Memory B cell (primary cell): ENCODE data around the gene KMT2C.

Source experiments
- ATAC-seq: fragments of 150-1000 bp; cut with Tn5 transposase; 2 replicates; pipeline ENCODE4 v1.10.0; 2021; ENCODE audit warnings: low read depth, mild to moderate bottlenecking, moderate library complexity
- DNase-seq, 2 donors: peaks; one replicate each; pipeline ENCODE4 v3.0.0; 2022; ENCODE audit warnings: low spot score in 2 of 2
- H3K27ac Mint-ChIP-seq: one replicate; pipeline ENCODE4 v1.8.0; 2022; ENCODE audit warnings: mild to moderate bottlenecking, moderate library complexity, mixed read lengths
- H3K27me3 Mint-ChIP-seq: one replicate; pipeline ENCODE4 v1.8.0; 2022; ENCODE audit warnings: mixed read lengths
- H3K36me3 Mint-ChIP-seq: one replicate; pipeline ENCODE4 v1.8.0; 2022; ENCODE audit warnings: mild to moderate bottlenecking, mixed read lengths
- H3K4me1 Mint-ChIP-seq: one replicate; pipeline ENCODE4 v1.8.0; 2022; ENCODE audit warnings: mixed read lengths
- H3K4me3 Mint-ChIP-seq: one replicate; pipeline ENCODE4 v1.8.0; 2022; ENCODE audit warnings: mild to moderate bottlenecking, moderate library complexity, mixed read lengths
- H3K9me3 Mint-ChIP-seq: one replicate; pipeline ENCODE4 v1.8.0; 2022; ENCODE audit warnings: mixed read lengths

The KMT2C gene

DNA sequence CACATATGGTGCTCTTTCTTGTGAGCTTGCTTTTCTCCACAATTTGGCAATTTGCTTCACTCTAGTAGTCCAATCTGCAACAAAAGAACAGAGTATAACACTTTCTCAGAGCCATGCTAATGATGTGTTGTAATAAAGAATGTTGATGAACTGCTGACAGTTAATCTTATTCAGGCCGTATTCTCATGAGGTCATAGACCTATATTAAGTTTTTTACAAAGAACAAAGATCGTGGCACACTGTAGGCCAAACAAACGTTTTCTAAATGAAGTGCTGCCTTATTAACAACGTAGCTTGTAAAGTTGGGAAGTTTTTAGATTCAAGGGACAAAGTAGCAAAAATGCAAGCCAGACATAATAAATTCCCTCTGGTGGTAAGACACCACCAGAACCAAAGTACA lies 250.2 kb downstream of the KMT2C start:
- H3K27me3 Mint-ChIP-seq: no peaks in the 10 kb centered on the region
- no peaks in the 10 kb centered on the region for H3K4me1 Mint-ChIP-seq
- H3K27ac Mint-ChIP-seq: peak overlapping the region; percentile 31
- ATAC-seq (no peak), DNase-seq (no peak)
- peaks cover 25% of the 10 kb centered on the region for H3K36me3 Mint-ChIP-seq
- no peak overlapping the region for H3K4me3 Mint-ChIP-seq
- no peaks in the 10 kb centered on the region for H3K9me3 Mint-ChIP-seq

- Mint-ChIP-seq H3K4me1 (peaks cover 17% of the 10 kb centered on the region), H3K36me3 (peaks cover 46% of the 10 kb centered on the region), H3K9me3 (no peaks in the 10 kb centered on the region), H3K27ac (peak overlapping the region; percentile 19), H3K4me3 (no peak overlapping the region), H3K27me3 (no peaks in the 10 kb centered on the region)
- DNase-seq (no peak), ATAC-seq (no peak)
These were observed 255.2 kb downstream of the KMT2C start for GRCh38 chr7:152180587-152180986.

GRCh38 chr7:152180048-152180447 lies 255.8 kb downstream of the KMT2C start:
- Mint-ChIP-seq H3K4me1 (peaks cover 17% of the 10 kb centered on the region), H3K9me3 (no peaks in the 10 kb centered on the region), H3K4me3 (no peak overlapping the region), H3K27me3 (no peaks in the 10 kb centered on the region), H3K27ac (peak overlapping the region; percentile 63), H3K36me3 (peaks cover 46% of the 10 kb centered on the region)
- DNase-seq (no peak), ATAC-seq (no peak)

DNA sequence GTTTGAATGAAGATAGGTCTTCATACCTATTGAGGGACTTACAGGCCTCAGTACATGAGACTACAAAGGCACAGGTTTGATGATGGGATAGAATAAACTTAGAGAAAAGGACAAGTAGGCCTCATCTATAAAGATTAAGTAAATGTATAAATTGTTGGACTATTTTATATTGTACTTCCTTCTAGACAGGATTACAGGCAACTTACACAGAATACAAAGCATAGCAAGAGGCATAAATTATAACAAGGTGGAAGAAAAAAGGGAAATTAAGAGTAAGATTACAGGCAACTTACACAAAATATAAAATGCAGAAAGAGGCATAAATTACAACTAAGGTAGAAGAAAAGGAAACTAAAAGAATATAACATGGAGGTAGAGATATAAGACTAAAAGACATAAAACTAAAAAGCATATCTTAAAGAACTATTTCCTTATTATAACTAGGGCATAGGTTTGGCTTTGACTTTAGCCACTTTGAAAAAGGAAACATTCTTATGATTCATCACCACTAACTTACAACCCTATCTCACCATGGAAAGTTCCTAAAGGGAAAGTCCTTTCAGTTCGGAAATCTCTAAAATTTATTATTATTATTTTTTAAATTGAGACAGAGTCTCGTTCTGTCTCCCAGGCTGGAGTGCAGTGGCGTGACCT lies 257.3 kb downstream of the KMT2C start:
- DNase-seq (no peak), ATAC-seq (no peak)
- no peaks in the 10 kb centered on the region for H3K27me3 Mint-ChIP-seq
- no peaks in the 10 kb centered on the region for H3K9me3 Mint-ChIP-seq
- peaks cover 43% of the 10 kb centered on the region for H3K36me3 Mint-ChIP-seq
- peaks cover 17% of the 10 kb centered on the region for H3K4me1 Mint-ChIP-seq
- peak overlapping the region; percentile 63 for H3K27ac Mint-ChIP-seq
- H3K4me3 Mint-ChIP-seq: no peak overlapping the region

GRCh38 chr7:152177681-152178404 lies 258.0 kb downstream of the KMT2C start:
- no peak overlapping the region for H3K4me3 Mint-ChIP-seq
- no peak for ATAC-seq
- H3K9me3 Mint-ChIP-seq: no peaks in the 10 kb centered on the region
- H3K27ac Mint-ChIP-seq: peak overlapping the region; percentile 89
- peaks cover 43% of the 10 kb centered on the region for H3K36me3 Mint-ChIP-seq
- no peak for DNase-seq
- no peaks in the 10 kb centered on the region for H3K27me3 Mint-ChIP-seq
- peaks cover 17% of the 10 kb centered on the region for H3K4me1 Mint-ChIP-seq

DNA sequence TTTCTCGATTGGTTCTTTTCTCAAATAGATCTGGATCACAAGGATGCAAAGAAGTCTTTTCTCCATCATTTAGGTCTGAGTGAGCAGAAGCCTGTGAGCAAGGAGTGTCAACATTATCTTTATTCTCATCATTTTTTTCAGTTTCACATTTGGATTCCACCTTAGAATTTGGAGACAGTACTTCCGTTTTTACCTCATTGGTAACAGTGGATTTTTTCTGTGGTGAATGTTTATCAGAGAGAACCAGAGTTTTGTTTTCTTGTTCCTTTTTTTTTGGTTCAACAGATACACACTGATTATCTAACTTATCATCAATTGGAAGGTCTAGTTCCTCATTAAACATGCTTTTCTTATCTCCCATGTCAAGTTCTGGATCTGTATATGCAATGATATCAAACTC lies 259.0 kb downstream of the KMT2C start:
- Mint-ChIP-seq H3K36me3 (peaks cover 39% of the 10 kb centered on the region), H3K27ac (peak overlapping the region; percentile 89), H3K4me1 (peaks cover 17% of the 10 kb centered on the region), H3K9me3 (no peaks in the 10 kb centered on the region), H3K27me3 (no peaks in the 10 kb centered on the region), H3K4me3 (no peak overlapping the region)
- DNase-seq (peak in 1 of 2 donors; percentile 30), ATAC-seq (peak; percentile 97)

DNA sequence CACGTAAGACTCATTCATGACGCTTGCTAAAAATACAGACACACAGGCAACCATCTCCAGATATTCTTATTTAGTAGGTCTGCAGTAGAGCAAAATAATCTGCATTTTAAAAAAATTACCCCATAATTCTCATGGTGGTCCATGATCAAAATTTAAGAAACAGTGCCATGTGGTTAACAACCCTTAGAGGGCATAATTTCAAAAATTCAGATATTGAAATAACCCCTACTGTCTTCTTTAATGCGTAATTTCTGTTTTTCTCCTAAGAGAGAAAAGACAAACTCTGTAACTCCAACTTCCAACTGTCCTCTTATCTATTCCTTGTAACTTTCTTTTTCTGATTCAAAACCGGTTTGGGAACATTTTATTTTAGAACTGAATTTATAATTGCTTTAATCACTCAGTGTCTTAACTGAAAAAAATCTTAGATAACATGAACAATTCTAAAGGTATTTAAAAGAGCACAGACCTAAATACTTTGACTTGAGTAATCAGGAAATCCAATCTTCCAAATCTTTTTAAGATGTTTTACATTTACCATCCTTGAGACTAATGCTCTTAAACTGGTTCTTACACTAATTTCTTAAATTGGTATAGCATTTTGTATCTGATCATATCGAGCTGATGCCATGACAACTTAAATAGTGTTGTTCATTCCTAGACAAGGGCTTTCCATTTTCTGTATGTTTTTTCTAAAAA lies 262.3 kb downstream of the KMT2C start:
- H3K9me3 Mint-ChIP-seq: no peaks in the 10 kb centered on the region

GRCh38 chr7:152162287-152162686 lies 273.5 kb downstream of the KMT2C start:
- DNase-seq (no peak), ATAC-seq (no peak)
- Mint-ChIP-seq H3K27me3 (no peaks in the 10 kb centered on the region), H3K4me3 (no peak overlapping the region), H3K27ac (peak overlapping the region; percentile 52), H3K36me3 (peaks cover 28% of the 10 kb centered on the region), H3K4me1 (peaks cover 22% of the 10 kb centered on the region), H3K9me3 (no peaks in the 10 kb centered on the region)

More for the DNA sequence above, 262.3 kb downstream of the KMT2C start:
- H3K27ac Mint-ChIP-seq: no peak overlapping the region
- DNase-seq: no peak
- H3K36me3 Mint-ChIP-seq: peaks cover 26% of the 10 kb centered on the region
- no peaks in the 10 kb centered on the region for H3K27me3 Mint-ChIP-seq
- H3K4me1 Mint-ChIP-seq: peaks cover 17% of the 10 kb centered on the region
- no peak for ATAC-seq
- H3K4me3 Mint-ChIP-seq: no peak overlapping the region

DNA sequence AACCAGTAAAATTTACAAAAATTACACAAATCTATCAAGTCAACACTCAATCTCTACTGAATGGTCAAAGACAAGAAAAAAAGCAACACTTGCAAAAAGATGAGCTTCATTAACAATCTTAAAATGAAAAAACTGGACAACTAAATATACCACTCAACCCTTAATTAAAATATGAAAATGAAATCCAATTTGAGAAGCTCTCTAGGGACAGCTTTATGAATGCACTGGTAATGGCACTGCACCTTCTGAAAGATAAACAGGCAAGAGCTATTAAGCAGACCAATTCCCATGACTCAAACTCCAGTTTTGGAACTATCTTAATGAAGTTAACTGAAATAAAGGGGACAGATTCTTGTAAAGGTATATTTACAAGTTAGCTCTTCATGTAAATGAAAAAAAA lies 274.6 kb downstream of the KMT2C start:
- peaks cover 22% of the 10 kb centered on the region for H3K4me1 Mint-ChIP-seq

GRCh38 chr7:152158801-152159587 lies 276.8 kb downstream of the KMT2C start:
- peak; percentile 93 for ATAC-seq
- no peaks in the 10 kb centered on the region for H3K27me3 Mint-ChIP-seq
- peaks cover 22% of the 10 kb centered on the region for H3K4me1 Mint-ChIP-seq
- H3K36me3 Mint-ChIP-seq: peaks cover 22% of the 10 kb centered on the region
- H3K27ac Mint-ChIP-seq: peak overlapping the region; percentile 84
- no peaks in the 10 kb centered on the region for H3K9me3 Mint-ChIP-seq
- peak overlapping the region; percentile 45 for H3K4me3 Mint-ChIP-seq
- peak; percentile 43 to 67 for DNase-seq

More for the DNA sequence above, 274.6 kb downstream of the KMT2C start:
- no peaks in the 10 kb centered on the region for H3K9me3 Mint-ChIP-seq
- peaks cover 23% of the 10 kb centered on the region for H3K36me3 Mint-ChIP-seq
- no peak overlapping the region for H3K4me3 Mint-ChIP-seq
- DNase-seq (no peak), ATAC-seq (no peak)
- H3K27me3 Mint-ChIP-seq: no peaks in the 10 kb centered on the region
- peak overlapping the region; percentile 24 for H3K27ac Mint-ChIP-seq

GRCh38 chr7:152152267-152152666 lies 283.5 kb downstream of the KMT2C start:
- H3K27me3 Mint-ChIP-seq: no peaks in the 10 kb centered on the region
- H3K4me1 Mint-ChIP-seq: peaks cover 5% of the 10 kb centered on the region
- ATAC-seq (no peak), DNase-seq (no peak)
- H3K4me3 Mint-ChIP-seq: no peak overlapping the region
- peaks cover 36% of the 10 kb centered on the region for H3K36me3 Mint-ChIP-seq
- no peaks in the 10 kb centered on the region for H3K9me3 Mint-ChIP-seq
- peak overlapping the region; percentile 32 for H3K27ac Mint-ChIP-seq

GRCh38 chr7:152149363-152149762 lies 286.4 kb downstream of the KMT2C start:
- Mint-ChIP-seq H3K27ac (no peak overlapping the region), H3K4me1 (peaks cover 5% of the 10 kb centered on the region), H3K27me3 (no peaks in the 10 kb centered on the region), H3K36me3 (peaks cover 42% of the 10 kb centered on the region), H3K4me3 (no peak overlapping the region), H3K9me3 (no peaks in the 10 kb centered on the region)
- no peak for ATAC-seq
- no peak for DNase-seq

- no peak overlapping the region for H3K4me3 Mint-ChIP-seq
- no peaks in the 10 kb centered on the region for H3K27me3 Mint-ChIP-seq
- H3K9me3 Mint-ChIP-seq: no peaks in the 10 kb centered on the region
- ATAC-seq (no peak), DNase-seq (no peak)
- peaks cover 5% of the 10 kb centered on the region for H3K4me1 Mint-ChIP-seq
- H3K27ac Mint-ChIP-seq: no peak overlapping the region
- H3K36me3 Mint-ChIP-seq: peaks cover 37% of the 10 kb centered on the region
These were observed 287.1 kb downstream of the KMT2C start for GRCh38 chr7:152148706-152149105.
